ENCODE results near the gene MUC2.

MUC2 gene

DNA sequence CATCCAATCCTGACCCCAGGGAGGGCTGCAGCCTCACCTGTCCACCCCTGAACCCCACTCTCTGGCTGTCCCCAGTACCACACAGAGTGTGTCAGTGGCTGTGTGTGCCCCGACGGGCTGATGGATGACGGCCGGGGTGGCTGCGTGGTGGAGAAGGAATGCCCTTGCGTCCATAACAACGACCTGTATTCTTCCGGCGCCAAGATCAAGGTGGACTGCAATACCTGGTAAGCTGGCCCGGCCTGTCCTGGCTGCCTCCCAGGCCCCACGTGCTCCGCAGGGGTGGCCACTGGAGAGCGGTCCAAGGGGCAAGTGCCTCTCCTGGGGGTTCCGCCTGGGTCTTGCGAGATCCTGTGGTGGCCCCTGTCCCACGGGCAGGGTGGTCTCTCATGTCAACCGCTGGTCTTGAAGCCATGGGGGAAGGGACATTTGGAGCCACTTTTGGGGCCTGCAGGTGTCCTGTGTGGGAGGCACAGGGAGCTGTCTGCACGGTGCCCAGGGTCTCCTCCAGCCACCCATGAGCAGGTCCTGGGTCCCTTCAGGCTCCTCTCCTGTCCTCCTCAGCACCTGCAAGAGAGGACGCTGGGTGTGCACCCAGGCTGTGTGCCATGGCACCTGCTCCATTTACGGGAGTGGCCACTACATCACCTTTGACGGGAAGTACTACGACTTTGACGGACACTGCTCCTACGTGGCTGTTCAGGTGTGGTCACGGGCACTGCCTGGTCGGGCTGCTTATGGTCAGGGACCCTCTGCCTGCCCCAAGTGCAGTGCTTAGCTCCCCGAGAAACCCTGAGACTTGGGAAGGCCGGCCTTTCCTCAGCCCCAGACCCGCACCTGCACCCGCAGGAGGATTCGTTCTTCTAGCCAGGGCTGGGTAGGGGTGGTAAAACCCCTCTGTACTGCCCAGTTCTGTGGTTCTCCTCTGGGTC is 11.8 kb downstream of the MUC2 start:
- no peak for DNase-seq (ENCODE audit: low read depth in 2 of 3, low spot score in 2 of 3)

DNA sequence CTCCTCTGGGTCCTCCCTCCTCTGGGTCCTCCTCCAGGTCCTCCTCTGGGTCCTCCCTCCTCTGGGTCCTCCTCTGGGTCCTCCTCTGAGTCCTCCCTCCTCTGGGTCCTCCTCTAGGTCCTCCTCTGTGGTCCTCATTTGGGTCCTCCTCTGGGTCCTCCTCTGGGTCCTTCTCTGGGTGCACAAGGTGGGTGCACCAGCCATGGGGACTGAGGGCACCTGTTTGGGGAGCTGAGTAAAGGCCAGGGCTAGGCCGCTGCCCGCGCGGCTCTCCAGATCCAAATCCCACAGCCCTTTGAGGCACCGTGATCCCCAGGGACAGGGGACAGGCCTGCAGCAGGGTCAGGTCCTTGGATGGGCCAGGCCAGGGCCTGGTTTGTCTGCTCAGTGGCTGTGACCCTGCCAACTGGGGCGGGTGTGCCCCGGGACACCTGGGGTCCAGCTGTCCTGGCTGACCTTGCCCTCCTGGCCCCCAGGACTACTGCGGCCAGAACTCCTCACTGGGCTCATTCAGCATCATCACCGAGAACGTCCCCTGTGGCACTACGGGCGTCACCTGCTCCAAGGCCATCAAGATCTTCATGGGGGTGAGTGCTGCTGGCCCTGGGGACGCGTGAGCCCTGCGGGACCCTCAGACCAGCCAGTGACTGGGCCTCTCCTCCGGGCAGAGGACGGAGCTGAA is 12.7 kb downstream of the MUC2 start:
- no peak for DNase-seq (ENCODE audit: low read depth in 2 of 3, low spot score in 2 of 3)

- DNase-seq (ENCODE audit: low read depth in 2 of 3, low spot score in 2 of 3): no peak
These were observed 13.6 kb downstream of the MUC2 start for GRCh38 chr11:1087961-1088926.

- DNase-seq (ENCODE audit: low read depth in 2 of 3, low spot score in 2 of 3): no peak
These were observed 14.5 kb downstream of the MUC2 start for GRCh38 chr11:1088927-1089737.

- DNase-seq (ENCODE audit: low read depth in 2 of 3, low spot score in 2 of 3): no peak
These were observed 15.3 kb downstream of the MUC2 start for GRCh38 chr11:1089738-1090599.

GRCh38 chr11:1090600-1091331 is 16.1 kb downstream of the MUC2 start:
- DNase-seq (ENCODE audit: low read depth in 2 of 3, low spot score in 2 of 3): no peak

DNA sequence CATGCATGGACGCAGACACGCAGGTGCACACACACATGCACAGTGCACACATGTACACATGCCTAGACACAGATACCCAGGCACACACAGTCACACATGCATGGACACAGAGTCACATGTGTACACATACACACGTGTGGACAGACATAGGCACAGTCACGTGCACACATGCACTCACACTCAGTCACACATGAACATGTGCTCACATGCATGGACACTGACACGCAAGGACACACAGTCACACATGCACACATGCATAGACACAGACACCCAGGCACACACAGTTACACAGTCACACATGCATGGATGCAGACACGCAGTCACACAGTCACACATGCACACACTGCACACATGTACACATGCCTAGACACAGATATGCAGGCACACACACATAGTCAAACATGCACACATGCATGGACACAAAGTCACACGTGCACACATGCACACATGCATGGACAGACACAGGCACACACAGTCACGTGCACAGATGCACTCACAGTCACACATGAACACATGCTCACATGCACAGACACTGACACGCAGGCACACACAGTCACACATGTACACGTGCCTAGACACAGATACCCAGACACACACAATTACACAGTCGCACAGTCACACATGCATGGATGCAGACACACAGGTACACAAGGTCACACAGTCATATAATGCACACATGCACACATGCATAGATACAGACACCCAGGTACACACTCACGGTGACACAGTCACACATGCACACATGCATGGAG is 16.8 kb downstream of the MUC2 start:
- DNase-seq (ENCODE audit: low read depth in 2 of 3, low spot score in 2 of 3): no peak

GRCh38 chr11:1092145-1092670 is 17.5 kb downstream of the MUC2 start:
- DNase-seq (ENCODE audit: low read depth in 2 of 3, low spot score in 2 of 3): no peak

- DNase-seq (ENCODE audit: low read depth in 2 of 3, low spot score in 2 of 3): no peak
These were observed 18.2 kb downstream of the MUC2 start for GRCh38 chr11:1092919-1093318.

GRCh38 chr11:1099519-1100355 is 25.1 kb downstream of the MUC2 start:
- DNase-seq (ENCODE audit: low read depth in 2 of 3, low spot score in 2 of 3): no peak

- no peak for DNase-seq (ENCODE audit: low read depth in 2 of 3, low spot score in 2 of 3)
These were observed 26.0 kb downstream of the MUC2 start for GRCh38 chr11:1100417-1101245.

DNA sequence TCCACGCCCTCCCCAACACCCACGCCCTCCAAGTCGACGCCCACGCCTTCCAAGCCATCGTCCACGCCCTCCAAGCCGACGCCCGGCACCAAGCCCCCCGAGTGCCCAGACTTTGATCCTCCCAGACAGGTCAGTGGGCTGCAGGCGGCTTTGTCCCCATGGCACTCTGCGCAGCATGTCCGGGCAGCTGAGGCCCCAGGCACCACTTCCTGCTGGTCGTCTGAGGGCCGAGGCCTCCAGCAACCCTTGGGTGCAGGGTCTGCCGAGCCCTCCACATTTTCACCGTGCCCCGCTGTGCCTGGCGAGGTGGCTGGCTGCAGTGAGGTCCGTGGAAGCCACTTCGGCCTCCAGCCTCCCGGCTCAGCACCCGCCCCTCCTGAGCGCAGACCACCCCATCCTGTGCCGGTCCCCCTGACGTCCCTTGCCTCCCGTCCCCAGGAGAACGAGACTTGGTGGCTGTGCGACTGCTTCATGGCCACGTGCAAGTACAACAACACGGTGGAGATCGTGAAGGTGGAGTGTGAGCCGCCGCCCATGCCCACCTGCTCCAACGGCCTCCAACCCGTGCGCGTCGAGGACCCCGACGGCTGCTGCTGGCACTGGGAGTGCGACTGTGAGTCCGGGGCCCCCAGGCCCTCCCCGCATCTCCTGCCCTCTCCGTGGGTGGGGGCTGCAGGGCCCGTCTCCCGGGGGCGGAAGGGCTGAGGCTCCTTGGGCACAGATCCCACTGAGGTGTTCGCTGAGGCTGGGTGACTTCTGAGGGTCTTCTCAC is 26.8 kb downstream of the MUC2 start:
- no peak for DNase-seq (ENCODE audit: low read depth in 2 of 3, low spot score in 2 of 3)

DNA sequence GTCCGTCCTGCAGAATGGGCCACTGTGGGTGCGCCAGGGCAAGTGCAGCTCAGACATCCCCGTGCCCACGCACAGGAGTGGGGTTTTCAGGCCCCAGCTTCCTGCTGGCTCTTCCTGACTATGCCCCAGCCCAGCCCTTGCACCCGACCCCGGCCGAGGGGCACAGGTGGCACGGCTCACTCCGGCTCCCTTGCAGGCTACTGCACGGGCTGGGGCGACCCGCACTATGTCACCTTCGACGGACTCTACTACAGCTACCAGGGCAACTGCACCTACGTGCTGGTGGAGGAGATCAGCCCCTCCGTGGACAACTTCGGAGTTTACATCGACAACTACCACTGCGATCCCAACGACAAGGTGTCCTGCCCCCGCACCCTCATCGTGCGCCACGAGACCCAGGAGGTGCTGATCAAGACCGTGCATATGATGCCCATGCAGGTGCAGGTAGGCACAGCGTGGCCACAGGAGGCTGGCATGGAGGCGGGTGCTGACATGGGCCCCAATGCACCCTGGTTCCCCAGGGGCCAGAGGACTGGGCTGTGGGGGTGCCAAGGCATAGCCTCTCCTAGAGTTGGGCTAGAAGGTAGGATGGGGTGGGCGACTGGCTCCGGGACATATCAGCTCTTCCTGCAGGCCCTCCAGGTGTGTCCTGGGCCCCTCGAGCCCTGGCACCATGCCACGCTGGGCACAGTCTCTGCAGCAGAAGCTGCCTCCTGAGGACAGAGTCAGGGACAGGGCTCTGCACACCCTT is 27.7 kb downstream of the MUC2 start:
- no peak for DNase-seq (ENCODE audit: low read depth in 2 of 3, low spot score in 2 of 3)

DNA sequence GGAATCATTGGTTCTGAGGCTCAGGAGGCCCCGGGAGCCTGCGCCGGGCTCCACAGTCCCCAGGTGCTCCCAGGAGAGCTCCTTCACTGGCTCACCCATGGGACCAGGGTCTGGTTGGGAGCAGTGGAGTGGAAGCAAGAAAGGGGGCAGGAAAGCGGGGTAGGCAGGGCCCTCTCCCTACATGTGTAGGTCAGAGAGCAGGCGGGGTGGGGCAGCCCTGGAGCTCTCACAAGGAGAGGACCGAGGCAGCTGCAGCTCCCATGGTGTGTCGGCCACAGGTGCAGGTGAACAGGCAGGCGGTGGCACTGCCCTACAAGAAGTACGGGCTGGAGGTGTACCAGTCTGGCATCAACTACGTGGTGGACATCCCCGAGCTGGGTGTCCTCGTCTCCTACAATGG is 28.3 kb downstream of the MUC2 start:
- DNase-seq (ENCODE audit: low read depth in 2 of 3, low spot score in 2 of 3): no peak

Measured in activated CD8-positive, alpha-beta memory T cell treated with anti-CD3 and anti-CD28 coated beads for 48 hours (primary cell).